Fibroblast of the aortic adventitia (primary cell): Measurements from ENCODE around the gene ABCD1. TPM values are rescaled to one million over a fixed set of nuclear protein-coding genes. Genes with fewer than 3 reads are reported as not detected.
"Not testable (repeated sequence)": the region's sequence is repeated elsewhere in the genome, so short reads cannot be mapped to it uniquely, and the experiment has no call there.

Experiments
- DNase-seq: peaks from one replicate; pipeline ENCODE4 v3.0.0-alpha.2; 2010; ENCODE audit warnings: low read depth
- H3K4me3 ChIP-seq: 2 replicates; pipeline ENCODE4 v1.5.1; 2011; ENCODE audit warnings: low read depth, mild to moderate bottlenecking, control low read depth, low read length, moderate library complexity
- total RNA-seq: library from RNA; depleted of rRNA; stranded (reverse); fragments of >200 nt; gene quantifications from 2 replicates; pipeline ENCODE4 v1.2.3, GENCODE V29; 2012; ENCODE audit warnings: low replicate concordance
- TF ChIP-seq, protein P1 (sequence below): IDR thresholded peaks from 2 replicates; pipeline ENCODE4 v1.5.1; 2011; ENCODE audit warnings: mild to moderate bottlenecking, low read length, control low read depth, inconsistent platforms; ENCODE audit not compliant: insufficient read depth

The ABCD1 gene
- total RNA-seq: 9.3 and 15.5 TPM in 2 replicates

DNA sequence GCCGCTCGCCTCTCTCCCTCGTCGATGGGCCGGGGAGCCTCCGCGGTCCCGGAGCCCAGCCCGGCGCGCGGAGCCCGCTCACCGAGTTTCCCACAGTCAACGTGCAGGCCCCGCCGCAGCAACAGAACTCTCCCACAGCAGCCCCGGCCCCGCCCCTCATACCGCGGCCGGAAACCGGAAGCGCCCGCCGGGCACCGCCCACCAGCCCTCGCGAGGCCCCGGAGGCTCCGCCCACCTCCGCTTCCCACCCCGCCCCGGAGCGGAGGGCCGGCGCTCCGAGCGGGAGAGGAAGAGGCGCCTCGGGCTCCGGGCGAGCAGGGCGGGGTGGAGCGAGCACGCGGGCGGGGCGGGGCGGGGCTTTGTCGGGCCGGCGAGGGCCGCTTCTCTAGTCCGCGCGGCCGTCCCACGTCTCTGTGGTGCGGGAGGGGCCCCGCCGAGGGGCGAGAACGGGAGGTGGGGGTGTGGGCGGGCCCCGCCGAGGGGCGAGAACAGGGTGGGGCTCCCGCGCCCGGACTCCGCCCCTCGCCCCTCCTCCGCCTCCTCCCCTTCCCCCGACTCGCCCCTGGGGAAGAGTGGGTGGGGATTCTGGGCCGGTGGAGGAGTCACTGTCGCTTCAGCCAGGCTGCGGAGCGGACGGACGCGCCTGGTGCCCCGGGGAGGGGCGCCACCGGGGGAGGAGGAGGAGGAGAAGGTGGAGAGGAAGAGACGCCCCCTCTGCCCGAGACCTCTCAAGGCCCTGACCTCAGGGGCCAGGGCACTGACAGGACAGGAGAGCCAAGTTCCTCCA lies at the start of gene ABCD1, which contains the start of gene BCAP31:
ABCD1 (plus strand) TSS at position 605 of the 787 bp plus-strand sequence. CDS start 411 bp downstream, outside the sequence.
BCAP31 (minus strand) TSS at position 136 of the 787 bp plus-strand sequence. CDS start 1,143 bp downstream, outside the sequence.
- peak within 1 kb of the TSS; percentile 72 for H3K4me3 ChIP-seq
- TF ChIP-seq, protein P1, sequence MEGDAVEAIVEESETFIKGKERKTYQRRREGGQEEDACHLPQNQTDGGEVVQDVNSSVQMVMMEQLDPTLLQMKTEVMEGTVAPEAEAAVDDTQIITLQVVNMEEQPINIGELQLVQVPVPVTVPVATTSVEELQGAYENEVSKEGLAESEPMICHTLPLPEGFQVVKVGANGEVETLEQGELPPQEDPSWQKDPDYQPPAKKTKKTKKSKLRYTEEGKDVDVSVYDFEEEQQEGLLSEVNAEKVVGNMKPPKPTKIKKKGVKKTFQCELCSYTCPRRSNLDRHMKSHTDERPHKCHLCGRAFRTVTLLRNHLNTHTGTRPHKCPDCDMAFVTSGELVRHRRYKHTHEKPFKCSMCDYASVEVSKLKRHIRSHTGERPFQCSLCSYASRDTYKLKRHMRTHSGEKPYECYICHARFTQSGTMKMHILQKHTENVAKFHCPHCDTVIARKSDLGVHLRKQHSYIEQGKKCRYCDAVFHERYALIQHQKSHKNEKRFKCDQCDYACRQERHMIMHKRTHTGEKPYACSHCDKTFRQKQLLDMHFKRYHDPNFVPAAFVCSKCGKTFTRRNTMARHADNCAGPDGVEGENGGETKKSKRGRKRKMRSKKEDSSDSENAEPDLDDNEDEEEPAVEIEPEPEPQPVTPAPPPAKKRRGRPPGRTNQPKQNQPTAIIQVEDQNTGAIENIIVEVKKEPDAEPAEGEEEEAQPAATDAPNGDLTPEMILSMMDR: no peak
- peak; percentile 75 for DNase-seq

DNA sequence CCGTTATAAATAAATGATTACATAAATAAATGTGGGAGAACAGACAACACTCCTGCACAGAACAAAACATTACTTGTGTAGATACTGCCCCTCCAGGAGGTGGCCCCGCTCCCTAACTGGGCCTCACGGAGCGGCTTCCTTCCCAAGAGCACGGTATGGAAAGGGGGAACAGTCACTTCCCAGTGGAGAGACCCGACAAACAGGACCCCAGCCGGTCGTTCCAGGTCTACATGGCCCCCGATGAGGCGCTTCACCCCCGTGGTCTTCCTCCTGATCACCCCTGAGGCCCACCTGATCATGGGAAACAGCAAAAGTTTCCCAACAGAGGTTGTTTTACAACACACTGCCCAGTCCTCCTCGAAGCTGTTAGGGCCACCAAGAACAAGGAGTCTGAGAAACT lies 43.5 kb upstream of the ABCD1 start:
- H3K4me3 ChIP-seq: no peak overlapping the region
- TF ChIP-seq, protein P1: no peak
- DNase-seq: no peak

DNA sequence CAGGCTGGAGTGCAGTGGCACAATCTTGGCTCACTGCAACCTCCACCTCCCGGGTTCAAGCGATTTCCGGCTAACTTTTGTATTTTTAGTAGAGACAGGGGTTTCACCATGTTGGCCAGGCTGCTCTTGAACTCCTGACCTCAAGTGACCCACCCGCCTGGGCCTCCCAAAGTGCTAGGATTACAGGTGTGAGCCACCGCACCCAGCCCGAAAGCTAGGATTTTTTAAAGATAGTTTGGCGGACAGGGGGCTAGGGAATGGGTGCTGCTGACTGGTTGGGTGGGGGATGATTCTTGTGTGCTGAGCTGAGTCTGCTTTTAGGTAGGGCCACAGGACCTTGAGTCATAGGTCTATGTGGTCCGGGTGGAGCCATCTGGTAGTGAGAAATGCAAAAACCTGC lies 41.2 kb upstream of the ABCD1 start:
- not testable (repeated sequence) for H3K4me3 ChIP-seq, DNase-seq

DNA sequence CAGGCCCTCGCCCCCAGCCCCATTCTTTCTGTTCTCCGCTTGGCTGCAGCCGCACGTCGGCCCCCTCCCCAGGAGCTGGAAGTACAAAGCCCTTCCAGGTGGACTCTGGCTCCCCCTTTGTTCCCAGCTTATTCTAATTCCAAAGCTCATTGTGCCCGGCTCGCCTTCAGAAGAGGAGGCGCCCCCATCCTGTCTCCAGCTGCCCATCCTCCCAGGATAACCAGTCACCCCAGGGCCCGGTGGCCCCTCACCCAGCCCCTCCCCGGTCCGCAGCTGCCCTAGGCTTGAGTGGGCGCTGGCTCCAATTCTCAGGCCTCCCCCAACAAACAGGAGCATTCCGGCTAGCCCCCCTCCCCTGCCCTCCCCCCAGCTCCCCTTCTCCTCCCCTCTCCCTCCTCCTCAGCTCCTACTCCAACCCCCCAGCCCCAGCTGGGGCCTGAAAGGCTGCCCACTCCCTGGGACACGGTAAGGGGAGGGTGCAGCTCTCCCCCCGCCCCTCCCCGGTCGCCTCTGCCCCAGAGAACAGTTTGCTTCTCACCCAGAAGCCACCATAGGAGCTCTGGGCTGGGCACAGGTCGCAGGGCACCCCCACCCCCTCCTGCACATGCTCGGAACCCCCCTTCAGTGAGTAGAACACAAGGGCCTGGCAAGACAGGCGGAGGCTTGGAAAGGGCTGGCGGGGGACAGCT lies 40.0 kb upstream of the ABCD1 start:
- TF ChIP-seq, protein P1: no peak
- DNase-seq: no peak

DNA sequence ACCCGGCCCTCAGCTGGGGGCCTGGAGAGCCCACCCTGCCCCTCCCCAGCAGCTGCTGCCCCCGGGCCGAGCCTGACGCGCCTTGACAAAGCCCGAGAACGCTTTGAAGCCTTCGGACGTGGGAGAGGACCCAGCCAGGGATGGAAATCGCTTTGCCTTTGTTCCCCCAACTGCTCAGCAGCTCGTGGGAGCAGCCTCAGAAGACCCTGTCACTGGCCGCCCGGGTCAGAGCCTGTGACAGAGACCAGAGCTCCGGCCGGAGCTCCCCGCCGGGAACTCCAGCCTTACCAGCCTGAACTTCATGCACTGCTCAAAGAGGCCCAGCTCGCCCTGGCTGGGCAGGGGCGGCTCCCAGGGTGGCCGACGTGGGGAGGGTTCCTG lies 39.5 kb upstream of the ABCD1 start:
- TF ChIP-seq, protein P1: no peak
- DNase-seq: no peak
- no peak overlapping the region for H3K4me3 ChIP-seq

More for the DNA sequence above, 40.0 kb upstream of the ABCD1 start:
- no peak overlapping the region for H3K4me3 ChIP-seq

DNA sequence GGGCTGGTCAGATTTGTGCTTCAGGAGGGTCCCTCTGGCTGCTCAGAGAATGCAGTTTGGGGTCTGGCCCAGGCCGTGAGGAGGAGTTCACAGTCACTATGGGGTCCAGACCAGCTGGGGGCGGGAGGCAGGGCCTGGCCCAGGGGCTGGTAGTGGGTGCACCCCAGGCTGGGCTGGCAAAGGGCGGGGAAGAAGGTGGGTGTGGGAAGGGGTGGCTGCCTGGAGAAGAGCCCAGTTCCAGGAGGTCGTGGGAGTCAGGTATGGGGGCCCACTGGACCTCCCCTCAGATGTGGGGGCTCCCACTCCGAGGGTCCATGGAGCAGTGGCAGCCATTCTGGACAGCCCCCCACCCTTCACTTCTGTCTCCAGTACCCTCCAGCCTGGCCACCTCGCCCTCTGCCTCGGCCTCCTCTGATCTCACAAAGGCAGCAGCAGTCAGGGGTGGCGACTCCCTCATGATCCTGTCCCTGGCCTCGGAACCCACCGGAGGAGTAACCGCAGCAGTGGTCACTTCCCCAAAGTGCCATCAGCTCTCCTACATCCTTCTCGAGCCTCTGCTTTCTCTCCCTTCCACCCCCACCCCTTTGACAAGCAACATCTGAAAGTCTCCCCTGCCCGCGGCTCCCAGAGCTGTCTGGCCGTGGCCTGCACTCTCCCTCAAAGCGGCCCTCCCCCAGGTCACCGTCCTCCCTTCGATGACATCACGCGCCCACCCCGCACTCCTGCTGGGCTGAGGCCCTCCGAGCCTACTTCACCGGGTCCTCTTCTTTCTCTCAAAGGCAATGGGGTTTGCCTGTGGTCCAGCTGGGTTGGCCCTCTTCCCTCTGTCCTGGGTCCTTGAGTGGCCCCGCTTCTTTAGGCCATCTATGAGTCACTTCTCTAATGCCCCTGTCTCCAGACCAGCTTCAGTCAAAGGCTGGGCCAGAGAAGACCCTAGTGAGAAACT lies 38.6 kb upstream of the ABCD1 start:
- TF ChIP-seq, protein P1: no peak
- H3K4me3 ChIP-seq: no peak overlapping the region
- DNase-seq: no peak
